ENCODE data around the gene MINDY2.
A peak's percentile ranks its signal among the peaks of the same experiment; 100 is the strongest.
"Not testable (repeated sequence)": the region's sequence is repeated elsewhere in the genome, so short reads cannot be mapped to it uniquely, and the experiment has no call there.

The MINDY2 gene

GRCh38 chr15:58795825-58796224 lies 24.7 kb downstream of the MINDY2 start:
- FAIRE-seq (peak; percentile 50), DNase-seq (ENCODE audit: extremely low spot score, insufficient read length, low read depth) (no peak)

DNA sequence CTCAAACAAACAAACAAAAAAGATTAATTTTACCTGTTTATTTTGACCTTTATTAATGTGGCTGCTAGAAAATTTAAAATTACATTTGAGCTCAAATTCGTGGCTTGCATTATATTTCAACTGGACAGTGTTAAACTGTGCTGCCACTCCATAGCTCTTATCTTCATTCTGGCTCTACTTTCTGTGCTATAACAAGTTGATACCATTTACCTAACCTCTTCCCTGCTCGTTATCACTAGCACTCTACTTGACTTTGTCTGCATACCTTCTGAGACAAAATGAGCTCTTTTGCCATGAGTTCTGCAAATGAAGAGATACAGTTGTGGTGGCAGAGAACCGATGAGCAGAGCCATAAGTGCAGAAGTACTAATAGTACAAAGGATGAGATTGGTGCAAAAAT lies 26.4 kb downstream of the MINDY2 start:
- DNase-seq (ENCODE audit: extremely low spot score, insufficient read length, low read depth) (no peak), FAIRE-seq (no peak)

GRCh38 chr15:58805095-58805494 lies 34.0 kb downstream of the MINDY2 start:
- no peak for FAIRE-seq
- no peak for DNase-seq (ENCODE audit: extremely low spot score, insufficient read length, low read depth)

DNA sequence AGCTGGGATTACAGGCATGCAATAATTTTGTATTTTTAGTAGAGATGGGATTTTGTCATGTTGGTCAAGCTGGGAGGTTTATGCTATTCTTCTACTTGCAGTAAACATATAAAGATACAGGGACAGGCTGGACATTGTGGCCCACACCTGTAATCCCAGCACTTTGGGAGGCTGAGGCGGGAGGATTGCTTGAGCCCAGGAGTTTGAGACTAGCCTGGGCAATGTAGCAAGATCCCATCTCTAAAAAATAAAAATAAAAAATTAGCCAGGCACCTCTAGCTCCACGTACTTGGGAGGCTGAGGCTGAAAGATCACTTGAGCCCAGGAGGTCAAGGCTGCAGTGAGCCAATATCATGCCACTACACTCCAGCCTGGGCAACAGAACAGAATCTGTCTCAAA lies 52.2 kb downstream of the MINDY2 start:
- DNase-seq (ENCODE audit: extremely low spot score, insufficient read length, low read depth); FAIRE-seq: not testable (repeated sequence)

DNA sequence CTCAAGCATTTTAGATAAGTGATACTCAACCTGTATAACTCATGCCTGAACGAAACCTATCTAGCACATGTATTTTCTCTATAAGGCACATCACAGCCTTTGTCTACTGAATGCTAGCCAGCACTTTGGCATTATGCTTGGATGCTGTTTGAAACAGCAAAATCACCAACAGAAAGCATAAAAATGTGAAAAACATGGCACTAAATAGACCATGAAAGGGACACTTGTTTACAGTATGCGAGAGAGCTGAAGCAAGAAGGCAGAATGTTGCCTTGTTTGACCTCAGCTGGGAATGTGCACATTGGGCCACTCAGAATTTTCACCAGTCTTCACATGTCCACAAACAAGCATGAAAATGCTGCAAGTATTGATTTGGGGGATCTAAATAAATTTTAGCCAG lies 59.5 kb downstream of the MINDY2 start:
- DNase-seq (ENCODE audit: extremely low spot score, insufficient read length, low read depth) (no peak), FAIRE-seq (no peak)

- not testable (repeated sequence) for DNase-seq (ENCODE audit: extremely low spot score, insufficient read length, low read depth); FAIRE-seq
Observed at GRCh38 chr15:58833681-58834426, 62.8 kb downstream of the MINDY2 start.

DNA sequence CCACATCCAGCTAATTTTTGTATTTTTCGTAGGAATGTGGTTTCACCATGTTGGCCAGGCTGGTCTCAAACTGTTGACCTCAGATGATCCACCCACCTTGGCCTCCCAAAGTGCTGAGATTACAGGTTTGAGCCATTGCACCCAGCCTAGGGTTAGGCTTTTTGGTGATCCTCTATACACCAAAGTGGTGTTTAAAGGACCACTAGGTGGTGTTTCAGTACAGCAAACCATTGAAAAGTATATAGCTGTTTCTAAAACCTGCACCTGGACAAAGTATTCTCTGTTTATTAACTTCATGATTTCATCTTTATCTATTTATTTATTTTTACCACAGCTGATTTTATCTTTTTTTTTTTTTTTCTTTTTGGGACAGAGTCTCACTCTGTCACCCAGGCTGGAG lies 68.4 kb downstream of the MINDY2 start:
- FAIRE-seq, result no peak
- no peak for DNase-seq (ENCODE audit: extremely low spot score, insufficient read length, low read depth)

DNA sequence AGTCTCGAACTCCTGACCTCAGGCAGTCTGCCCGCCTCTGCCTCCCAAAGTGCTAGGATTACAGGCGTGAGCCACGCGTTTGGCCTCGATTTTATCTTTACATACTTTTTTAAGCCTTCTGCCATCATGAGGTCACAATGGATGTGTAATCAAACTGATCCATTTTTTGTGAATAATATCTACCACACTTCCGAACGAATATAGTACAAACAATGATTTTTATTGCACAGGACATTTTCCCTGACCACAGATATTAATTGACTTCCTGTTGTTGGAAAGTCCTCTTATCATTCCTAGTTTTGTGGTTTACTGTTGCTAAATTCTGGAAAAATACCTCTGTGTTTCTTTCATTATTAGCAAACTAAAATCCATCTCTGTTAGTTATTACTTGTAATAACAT lies 68.9 kb downstream of the MINDY2 start:
- no peak for FAIRE-seq
- DNase-seq (ENCODE audit: extremely low spot score, insufficient read length, low read depth), result no peak

DNA sequence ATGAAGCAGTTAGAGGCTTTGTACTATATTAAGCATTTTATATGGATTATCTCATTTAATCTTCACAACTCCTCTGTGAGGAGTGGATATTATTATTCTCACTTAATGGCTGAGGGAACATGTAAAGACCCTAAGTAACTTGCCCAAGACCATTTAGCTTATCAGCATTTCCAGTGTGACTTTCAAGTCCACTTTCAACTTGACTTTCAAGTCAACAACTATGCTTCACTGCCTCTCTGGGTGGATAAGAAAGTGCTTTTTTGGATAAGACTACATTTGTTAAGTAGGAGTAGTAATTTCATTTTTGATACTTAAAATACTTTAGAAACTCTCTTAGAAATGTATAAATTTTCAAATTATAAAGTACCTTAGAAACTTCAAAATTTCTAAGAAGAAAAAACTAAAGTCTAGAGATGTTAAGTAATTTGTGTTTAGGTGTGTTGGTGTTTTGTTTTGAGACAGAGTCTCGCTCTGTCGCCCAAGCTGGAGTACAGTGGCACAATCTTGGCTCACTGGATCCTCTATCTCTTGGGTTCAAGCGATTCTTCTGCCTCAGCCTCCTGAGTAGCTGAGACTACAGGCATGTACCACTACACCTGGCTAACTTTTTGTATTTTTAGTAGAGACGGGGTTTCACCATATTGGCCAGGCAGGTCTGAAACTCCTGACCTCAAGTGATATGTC lies 71.8 kb downstream of the MINDY2 start:
- FAIRE-seq, result peak; percentile 53
- no peak for DNase-seq (ENCODE audit: extremely low spot score, insufficient read length, low read depth)

DNA sequence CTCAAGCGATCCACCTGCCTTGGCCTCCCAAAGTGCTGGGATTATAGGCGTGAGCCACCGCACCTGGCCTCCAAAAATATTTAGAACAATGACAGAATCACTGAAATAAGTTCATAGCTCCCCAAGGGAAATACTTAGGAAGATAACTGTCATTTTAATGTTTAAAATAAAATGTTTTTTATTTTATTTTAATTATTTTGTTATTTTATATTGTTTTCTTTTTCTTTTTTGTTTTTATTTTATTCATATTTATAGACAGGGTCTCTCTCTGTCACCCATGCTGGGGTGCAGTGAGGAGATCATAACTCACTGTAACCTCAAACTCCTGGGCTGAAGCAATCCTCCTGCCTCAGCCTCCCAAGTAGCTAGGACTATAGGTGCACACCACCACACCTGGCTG lies 80.1 kb downstream of the MINDY2 start:
- not testable (repeated sequence) for FAIRE-seq

DNA sequence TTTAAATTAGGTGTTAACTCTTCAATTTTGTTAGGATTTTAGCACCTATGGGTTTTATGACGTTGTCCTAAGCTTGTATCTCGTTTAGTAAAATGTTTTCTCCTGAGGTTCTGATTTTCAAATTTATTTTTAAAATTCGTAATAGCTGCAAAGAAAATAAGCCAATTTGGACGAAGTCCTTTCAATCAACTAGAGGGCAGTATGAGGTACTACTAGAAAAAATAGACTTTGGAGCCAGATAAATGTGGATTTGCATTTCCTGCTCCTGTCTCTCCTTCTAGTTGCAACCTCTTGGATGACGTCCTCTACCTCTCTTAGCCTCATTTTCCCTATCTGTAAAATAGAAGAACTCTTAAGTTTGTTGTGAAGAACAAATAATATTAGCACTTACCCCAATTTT lies 81.2 kb downstream of the MINDY2 start:
- DNase-seq (ENCODE audit: extremely low spot score, insufficient read length, low read depth) (no peak), FAIRE-seq (no peak)

More for the DNA sequence above, 80.1 kb downstream of the MINDY2 start:
- not testable (repeated sequence) for DNase-seq (ENCODE audit: extremely low spot score, insufficient read length, low read depth)

- FAIRE-seq (no peak), DNase-seq (ENCODE audit: extremely low spot score, insufficient read length, low read depth) (no peak)
Observed at GRCh38 chr15:58854593-58854992, 83.5 kb downstream of the MINDY2 start.

DNA sequence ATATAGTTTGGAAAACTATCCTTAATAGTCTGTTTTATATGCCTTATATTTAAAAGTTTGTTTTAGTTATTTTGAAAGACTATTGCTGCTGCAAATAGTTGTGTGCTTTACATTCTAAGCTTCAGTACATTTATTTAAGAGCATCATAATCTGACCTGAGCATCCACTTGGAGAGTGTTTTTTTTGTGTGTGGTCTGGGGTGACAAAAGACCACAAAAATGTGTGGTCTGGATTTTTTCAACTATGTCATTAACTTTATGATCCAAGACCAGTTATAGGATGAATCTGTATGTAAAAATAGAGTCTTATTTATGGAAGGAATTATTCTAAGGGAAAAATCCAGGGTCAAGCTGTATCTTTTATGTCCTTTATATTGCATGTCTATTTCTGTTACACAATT lies 85.0 kb downstream of the MINDY2 start:
- no peak for DNase-seq (ENCODE audit: extremely low spot score, insufficient read length, low read depth)
- no peak for FAIRE-seq

DNA sequence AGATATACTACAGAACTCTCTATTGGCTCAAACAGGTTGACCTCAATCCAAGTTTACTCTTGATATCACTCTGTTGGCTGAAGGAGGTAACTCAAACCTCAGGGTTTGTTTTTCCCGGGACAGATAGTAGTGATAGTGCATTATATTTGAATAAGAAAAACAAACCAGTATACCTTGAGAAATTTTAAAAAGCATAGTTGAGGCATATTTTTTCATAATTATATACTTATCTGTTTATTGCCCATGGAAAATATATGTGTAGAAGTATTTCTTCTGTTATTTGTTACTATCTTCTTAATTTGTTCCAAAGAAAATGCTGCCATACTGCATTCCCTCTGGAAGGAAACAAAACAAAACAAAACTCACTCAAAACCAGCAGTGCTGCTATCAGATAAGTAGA lies 85.5 kb downstream of the MINDY2 start:
- FAIRE-seq; DNase-seq (ENCODE audit: extremely low spot score, insufficient read length, low read depth): not testable (repeated sequence)

GRCh38 chr15:58862326-58862725 lies 91.2 kb downstream of the MINDY2 start:
- no peak for DNase-seq (ENCODE audit: extremely low spot score, insufficient read length, low read depth)
- FAIRE-seq, result no peak

DNA sequence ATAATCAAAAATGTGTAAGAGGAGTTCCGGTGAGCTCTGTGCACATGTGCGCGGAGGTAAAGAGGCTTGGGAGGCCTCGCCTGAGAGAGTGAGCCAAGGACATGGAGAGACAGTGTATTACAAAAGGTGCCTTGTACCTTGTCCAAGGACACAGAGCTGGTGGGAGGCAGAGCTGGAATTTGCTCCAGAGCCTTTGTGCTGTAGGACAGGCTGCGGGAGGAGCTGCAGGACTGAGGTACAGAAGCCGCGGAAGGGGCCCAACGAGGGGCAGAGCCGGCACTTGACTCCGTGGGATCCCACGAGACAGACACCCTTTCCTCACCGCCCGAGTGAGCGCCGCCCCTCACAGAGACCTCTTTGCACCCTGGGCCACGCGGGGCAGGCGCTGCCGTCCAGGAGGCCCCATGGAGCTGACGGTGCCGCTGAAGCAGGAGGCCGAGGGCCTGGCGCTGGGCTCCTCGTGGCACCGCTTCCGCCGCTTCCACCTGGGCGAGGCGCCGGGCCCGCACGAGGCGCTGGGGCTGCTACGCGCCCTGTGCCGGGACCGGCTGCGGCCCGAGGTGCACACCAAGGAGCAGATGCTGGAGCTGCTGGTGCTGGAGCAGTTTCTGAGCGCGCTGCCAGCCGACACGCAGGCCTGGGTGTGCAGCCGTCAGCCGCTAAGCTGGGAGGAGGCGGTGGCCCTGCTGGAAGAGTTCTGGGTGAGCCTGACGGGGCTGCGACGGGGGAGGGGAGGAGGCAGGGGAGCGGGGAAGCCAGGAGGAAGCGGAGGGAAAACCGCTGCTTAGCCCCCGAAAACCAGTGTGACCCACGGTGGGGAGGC lies 93.7 kb downstream of the MINDY2 start:
- DNase-seq (ENCODE audit: extremely low spot score, insufficient read length, low read depth) (no peak), FAIRE-seq (no peak)

GRCh38 chr15:58865425-58865880 lies 94.4 kb downstream of the MINDY2 start:
- DNase-seq (ENCODE audit: extremely low spot score, insufficient read length, low read depth), result no peak
- no peak for FAIRE-seq

- DNase-seq (ENCODE audit: extremely low spot score, insufficient read length, low read depth) (no peak), FAIRE-seq (no peak)
Observed at GRCh38 chr15:58867926-58868325, 96.8 kb downstream of the MINDY2 start.

DNA sequence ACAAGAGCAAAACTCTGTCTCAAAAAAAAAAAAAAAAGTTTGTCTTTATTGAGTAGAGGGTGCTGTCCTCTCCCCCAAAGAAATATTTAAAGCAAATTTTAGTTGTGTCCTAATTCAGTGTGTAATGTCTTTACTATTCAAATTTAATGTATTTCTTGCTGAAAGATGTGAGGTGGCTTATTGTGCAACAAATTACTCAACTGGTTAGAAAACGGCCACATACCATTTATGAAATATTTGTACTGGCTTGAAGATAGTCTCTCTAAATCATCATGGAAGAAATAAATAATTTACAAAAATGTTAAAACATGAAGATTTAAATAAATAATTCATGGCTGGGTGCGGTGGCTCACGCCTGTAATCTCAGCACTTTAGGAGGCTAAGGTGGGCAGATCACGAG lies 99.3 kb downstream of the MINDY2 start:
- FAIRE-seq (no peak), DNase-seq (ENCODE audit: extremely low spot score, insufficient read length, low read depth) (no peak)

GRCh38 chr15:58873267-58873666 lies 102.2 kb downstream of the MINDY2 start:
- no peak for DNase-seq (ENCODE audit: extremely low spot score, insufficient read length, low read depth)

GRCh38 chr15:58875343-58875742 lies 104.2 kb downstream of the MINDY2 start:
- no peak for FAIRE-seq

More at GRCh38 chr15:58873267-58873666, 102.2 kb downstream of the MINDY2 start:
- FAIRE-seq, result no peak

More at GRCh38 chr15:58875343-58875742, 104.2 kb downstream of the MINDY2 start:
- DNase-seq (ENCODE audit: extremely low spot score, insufficient read length, low read depth), result no peak

All from GM18507 (cell line).